ENCODE data around the gene CILP.

CILP gene

GRCh38 chr15:65221697-65222096, 10.4 kb upstream of the CILP start:
- no peak for DNase-seq (ENCODE audit: low spot score)

- DNase-seq (ENCODE audit: low spot score) = no peak
Measured at GRCh38 chr15:65219137-65219536, 7.9 kb upstream of the CILP start.

- no peak for DNase-seq (ENCODE audit: low spot score)
Measured at GRCh38 chr15:65217526-65218482, 6.5 kb upstream of the CILP start.

- no peak for DNase-seq (ENCODE audit: low spot score)
Measured at GRCh38 chr15:65215496-65215895, 4.2 kb upstream of the CILP start.

- no peak for DNase-seq (ENCODE audit: low spot score)
Measured at GRCh38 chr15:65214010-65214409, 2.7 kb upstream of the CILP start.

GRCh38 chr15:65213241-65213640, 2.0 kb upstream of the CILP start:
- DNase-seq (ENCODE audit: low spot score) = no peak

GRCh38 chr15:65212097-65212496, 824 bp upstream of the CILP start:
- DNase-seq (ENCODE audit: low spot score) = no peak

- no peak for DNase-seq (ENCODE audit: low spot score)
Measured at GRCh38 chr15:65211482-65211982, 259 bp upstream of the CILP start.

- no peak for DNase-seq (ENCODE audit: low spot score)
Measured at GRCh38 chr15:65209701-65210643, 1.3 kb downstream of the CILP start.

- DNase-seq (ENCODE audit: low spot score) = no peak
Measured at GRCh38 chr15:65208647-65209046, 2.6 kb downstream of the CILP start.

- DNase-seq (ENCODE audit: low spot score) = no peak
Measured at GRCh38 chr15:65207280-65207840, 3.9 kb downstream of the CILP start.

GRCh38 chr15:65206750-65207149, 4.5 kb downstream of the CILP start:
- DNase-seq (ENCODE audit: low spot score) = no peak

- no peak for DNase-seq (ENCODE audit: low spot score)
Measured at GRCh38 chr15:65204931-65205660, 6.2 kb downstream of the CILP start.

GRCh38 chr15:65204236-65204930, 6.9 kb downstream of the CILP start:
- DNase-seq (ENCODE audit: low spot score) = no peak

- no peak for DNase-seq (ENCODE audit: low spot score)
Measured at GRCh38 chr15:65201918-65202317, 9.4 kb downstream of the CILP start.

GRCh38 chr15:65198571-65198970, 12.7 kb downstream of the CILP start:
- DNase-seq (ENCODE audit: low spot score) = no peak

GRCh38 chr15:65197337-65197645, 14.0 kb downstream of the CILP start:
- DNase-seq (ENCODE audit: low spot score) = no peak

GRCh38 chr15:65196637-65197336, 14.5 kb downstream of the CILP start:
- no peak for DNase-seq (ENCODE audit: low spot score)

- no peak for DNase-seq (ENCODE audit: low spot score)
Measured at GRCh38 chr15:65195548-65195923, 15.7 kb downstream of the CILP start.

- DNase-seq (ENCODE audit: low spot score) = no peak
Measured at GRCh38 chr15:65194826-65195547, 16.3 kb downstream of the CILP start.

All from pons (tissue), 1 donor.